Transverse colon (tissue), 4 donors: ENCODE measurements around the gene TBC1D17. TPM values are rescaled to one million over a fixed set of nuclear protein-coding genes. Genes with fewer than 3 reads are reported as not detected.

ENCODE experiments used
- DNase-seq: peaks from one replicate; pipeline ENCODE4 v3.0.0-alpha.2; 2019
- H3K27ac ChIP-seq, 4 donors: fragments of 200-600 bp; sonication (generic); 2 replicates each; pipeline ENCODE4 v1.5.1; 2016 to 2018; ENCODE audit warnings: inconsistent platforms in 4 of 4
- H3K27me3 ChIP-seq: fragments of 200-600 bp; sonication (generic); 2 replicates; pipeline ENCODE4 v1.5.1; 2017; ENCODE audit warnings: inconsistent platforms
- H3K36me3 ChIP-seq, 4 donors: fragments of 200-600 bp; sonication (generic); 2 replicates each; pipeline ENCODE4 v1.5.1; 2017 to 2019; ENCODE audit warnings: inconsistent platforms in 4 of 4
- H3K4me1 ChIP-seq, 4 donors: fragments of 200-600 bp; sonication (generic); 2 replicates each; pipeline ENCODE4 v1.5.1; 2017 to 2020; ENCODE audit warnings: inconsistent platforms in 4 of 4
- H3K4me3 ChIP-seq, 4 donors: fragments of 200-600 bp; sonication (generic); 1 replicate in 1 of 4; 2 replicates in 3 of 4; pipeline versions ENCODE4 v1.5.1 to v1.6.1; 2017 to 2019; ENCODE audit warnings: inconsistent platforms in 4 of 4
- H3K9me3 ChIP-seq, 2 donors: fragments of 200-600 bp; sonication (generic); 2 replicates each; pipeline ENCODE4 v1.5.1; 2017 to 2019; ENCODE audit warnings: inconsistent platforms in 2 of 2
- CTCF ChIP-seq, 5 experiments: fragments of 200-600 bp in 3 of 5; fragments of 450-650 bp in 2 of 5; sonication (generic) in 3 of 5; IDR thresholded peaks; 1 replicate in 2 of 5; 2 replicates in 3 of 5; pipeline ENCODE4 v1.5.1; 2016 to 2017; ENCODE audit warnings: antibody characterized with exemption in 5 of 5, inconsistent platforms in 3 of 5, mild to moderate bottlenecking in 2 of 5, moderate library complexity in 1 of 5
- EP300 ChIP-seq: sonication (generic); formaldehyde crosslinking; IDR thresholded peaks from one replicate; pipeline ENCODE4 v1.6.1; 2017; ENCODE audit warnings: antibody characterized with exemption, low read depth
- POLR2A ChIP-seq: fragments of 450-650 bp; IDR thresholded peaks from one replicate; pipeline ENCODE4 v1.6.1; 2016; ENCODE audit warnings: antibody characterized with exemption, mild to moderate bottlenecking, moderate library complexity
- POLR2AphosphoS5 ChIP-seq, 3 donors: sonication (generic); formaldehyde crosslinking; IDR thresholded peaks; one replicate each; pipeline ENCODE4 v1.6.1; 2016; ENCODE audit warnings: antibody characterized with exemption in 3 of 3
- WGBS, 2 donors: methylation state at CpG; one replicate each; pipeline ENCODE4 v1.1.5; 2018; ENCODE audit warnings: low coverage in 1 of 2; 5-methylcytosine and 5-hydroxymethylcytosine counted together
- in situ Hi-C, 4 donors: fragments of 200-750 bp; cut with MboI; loops; one replicate each; pipeline versions ENCODE4 v1.15.0 to v1.15.1; 2017; ENCODE audit warnings: low sequenced_read_pairs in 3 of 4, low pct_ligation_motif_present in 1 of 4, low pct_unique_long_range_greater_than_20kb in 1 of 4
- intact Hi-C: fragments of 100-400 bp; cut with DNase I; formaldehyde crosslinking; loops from one replicate; pipeline ENCODE4 v1.15.1; 2023; ENCODE audit warnings: low total_unique reads
- total RNA-seq, 4 donors: library from RNA; depleted of rRNA; stranded (reverse); fragments of >200 nt; gene quantifications; one replicate each; pipeline ENCODE4 v1.1.0, GENCODE V29; 2016

TBC1D17 gene
- total RNA-seq, 4 donors from 2014 or later = 26.4 to 80.8 (median 47.9) TPM

- Histone ChIP-seq H3K36me3 (peaks cover 0 to 8% (median 3%) of the 10 kb centered on the region in 4 donors), H3K9me3 (no peaks in the 10 kb centered on the region), H3K27ac (peak overlapping the region in 3 of 4 donors; percentile 24 to 43 (median 26)), H3K4me1 (no peaks in the 10 kb centered on the region), H3K27me3 (no peaks in the 10 kb centered on the region), H3K4me3 (no peak overlapping the region)
- in situ Hi-C loops (no loop called here), intact Hi-C loops (no loop called here)
- WGBS, 2 donors = 86 to 87% methylated on average over 2 to 11 of the region's 11 CpGs
- DNase-seq = no peak
- no peak for TF ChIP-seq POLR2A
- no peak for TF ChIP-seq POLR2AphosphoS5 (IDR thresholded peaks at IDR 0.05)
- no peak for TF ChIP-seq CTCF (IDR thresholded peaks at IDR 0.05)
- no peak for TF ChIP-seq EP300
These were observed 37.8 kb upstream of the TBC1D17 start for GRCh38 chr19:49839713-49840112.

GRCh38 chr19:49840321-49840720, 37.2 kb upstream of the TBC1D17 start:
- intact Hi-C loops = no loop called here
- H3K36me3 ChIP-seq = peaks cover 0 to 7% (median 2%) of the 10 kb centered on the region in 4 donors
- in situ Hi-C loops = no loop called here

GRCh38 chr19:49840736-49841249, 36.7 kb upstream of the TBC1D17 start:
- in situ Hi-C loops = no loop called here
- H3K27ac ChIP-seq = no peak overlapping the region
- no peak overlapping the region for H3K4me3 ChIP-seq
- H3K4me1 ChIP-seq = no peaks in the 10 kb centered on the region
- H3K9me3 ChIP-seq = no peaks in the 10 kb centered on the region
- TF ChIP-seq POLR2AphosphoS5 (IDR thresholded peaks at IDR 0.05) (no peak), POLR2A (no peak), EP300 (no peak), CTCF (IDR thresholded peaks at IDR 0.05) (no peak)
- 82 to 92% methylated on average over 6 to 17 of the region's 17 CpGs for WGBS, 2 donors
- no peaks in the 10 kb centered on the region for H3K27me3 ChIP-seq
- DNase-seq = no peak
- peaks cover 0 to 7% (median 0%) of the 10 kb centered on the region in 4 donors for H3K36me3 ChIP-seq
- intact Hi-C loops = no loop called here

More at GRCh38 chr19:49840321-49840720, 37.2 kb upstream of the TBC1D17 start:
- Histone ChIP-seq H3K4me1 (no peaks in the 10 kb centered on the region), H3K27ac (peak overlapping the region in 1 of 4 donors; percentile 43), H3K27me3 (no peaks in the 10 kb centered on the region), H3K9me3 (no peaks in the 10 kb centered on the region), H3K4me3 (no peak overlapping the region)
- no peak for DNase-seq
- 81 to 88% methylated on average over 5 to 11 of the region's 11 CpGs for WGBS, 2 donors
- no peak for TF ChIP-seq POLR2A
- no peak for TF ChIP-seq EP300
- no peak for TF ChIP-seq POLR2AphosphoS5 (IDR thresholded peaks at IDR 0.05)
- TF ChIP-seq CTCF (IDR thresholded peaks at IDR 0.05) = no peak

GRCh38 chr19:49843265-49843664, 34.2 kb upstream of the TBC1D17 start:
- no peak overlapping the region for H3K4me3 ChIP-seq
- WGBS, 2 donors = 67 to 80% methylated on average over 2 to 3 of the region's 3 CpGs
- DNase-seq = no peak
- intact Hi-C loops = no loop called here
- no peaks in the 10 kb centered on the region for H3K36me3 ChIP-seq
- no peak for TF ChIP-seq POLR2A
- TF ChIP-seq POLR2AphosphoS5 (IDR thresholded peaks at IDR 0.05) = no peak
- H3K9me3 ChIP-seq = no peaks in the 10 kb centered on the region
- H3K27ac ChIP-seq = no peak overlapping the region
- in situ Hi-C loops = no loop called here
- no peaks in the 10 kb centered on the region for H3K4me1 ChIP-seq
- H3K27me3 ChIP-seq = no peaks in the 10 kb centered on the region
